SK-N-SH (cell line): ENCODE data around the gene CYREN. TPM values are rescaled to one million over a fixed set of nuclear protein-coding genes. Genes with fewer than 3 reads are reported as not detected.

Experiments
- CTCF ChIA-PET: fragments of 300-600, 350-600 bp; formaldehyde crosslinking; extraction: SDS; loops from one replicate; lab custom pipeline; 2021; lab: Yijun Ruan, JAX
- POLR2A ChIA-PET: fragments of 350-600 bp; sonication (Branson Sonifier 250); formaldehyde crosslinking; extraction: SDS; loops from one replicate; lab custom pipeline; 2020; ENCODE audit warnings: antibody characterized with exemption, inconsistent platforms; lab: Yijun Ruan, JAX
- DNase-seq: peaks from one replicate; pipeline ENCODE4 v3.0.0; 2012
- H2AFZ ChIP-seq: fragments of 200-600 bp; sonication (generic); 2 replicates; pipeline ENCODE4 v1.8.1; 2016; ENCODE audit warnings: antibody characterized with exemption, mild to moderate bottlenecking, low read depth
- H3F3A ChIP-seq: fragments of 200-600 bp; sonication (generic); replicated peaks from 2 replicates; pipeline ENCODE3; 2016; ENCODE audit warnings: antibody characterized with exemption, mild to moderate bottlenecking; ENCODE audit not compliant: insufficient read depth
- H3K27ac ChIP-seq, 2 experiments: fragments of 200-500 bp in 1 of 2; fragments of 200-600 bp in 1 of 2; sonication (Bioruptor generic) in 1 of 2; sonication (generic), shearing (Covaris generic) in 1 of 2; 2 replicates each; pipeline versions ENCODE4 v1.5.1 to v1.6.1; 2014 to 2016; ENCODE audit warnings: low read depth in 2 of 2, inconsistent platforms in 1 of 2, low read length in 1 of 2, mild to moderate bottlenecking in 1 of 2, mixed read lengths in 1 of 2
- H3K27me3 ChIP-seq: fragments of 200-600 bp; sonication (generic), shearing (Covaris generic); 2 replicates; pipeline ENCODE4 v1.6.1; 2016; ENCODE audit warnings: mixed run types; ENCODE audit not compliant: insufficient read depth
- H3K36me3 ChIP-seq, 2 experiments: fragments of 200-500 bp in 1 of 2; fragments of 200-600 bp in 1 of 2; sonication (Bioruptor generic) in 1 of 2; sonication (generic) in 1 of 2; replicated peaks in 1 of 2; 2 replicates each; pipeline versions ENCODE3 to v1.5.1; 2014 to 2016; ENCODE audit warnings: low read length in 1 of 2, mild to moderate bottlenecking in 1 of 2; ENCODE audit not compliant: insufficient read depth in 2 of 2, control insufficient read depth in 1 of 2
- H3K4me1 ChIP-seq, 2 experiments: fragments of 200-500 bp in 1 of 2; fragments of 200-600 bp in 1 of 2; sonication (Bioruptor generic) in 1 of 2; sonication (generic), shearing (Covaris generic) in 1 of 2; 2 replicates each; pipeline versions ENCODE4 v1.5.1 to v1.6.1; 2014 to 2016; ENCODE audit warnings: low read depth in 1 of 2, low read length in 1 of 2, mixed run types in 1 of 2; ENCODE audit not compliant: insufficient read depth in 2 of 2, control insufficient read depth in 1 of 2
- H3K4me2 ChIP-seq: fragments of 200-600 bp; sonication (generic), shearing (Covaris generic); 2 replicates; pipeline ENCODE4 v1.6.1; 2017; ENCODE audit warnings: mixed run types
- H3K4me3 ChIP-seq, 2 experiments: fragments of 200-500 bp in 1 of 2; fragments of 200-600 bp in 1 of 2; sonication (Bioruptor generic) in 1 of 2; sonication (generic), shearing (Covaris generic) in 1 of 2; 2 replicates each; pipeline versions ENCODE4 v1.5.1 to v1.8.1; 2014 to 2016; ENCODE audit warnings: low read depth in 2 of 2, inconsistent platforms in 1 of 2, low read length in 1 of 2, mild to moderate bottlenecking in 1 of 2, mixed read lengths in 1 of 2, moderate library complexity in 1 of 2
- H3K79me2 ChIP-seq: fragments of 200-600 bp; sonication (generic); 2 replicates; pipeline ENCODE4 v1.8.1; 2017; ENCODE audit warnings: mild to moderate bottlenecking; ENCODE audit not compliant: insufficient read depth
- H3K9ac ChIP-seq: fragments of 200-600 bp; sonication (generic); 2 replicates; pipeline ENCODE4 v1.6.1; 2017; ENCODE audit warnings: mixed run types
- H3K9me2 ChIP-seq: fragments of 200-600 bp; sonication (generic); 2 replicates; pipeline ENCODE4 v1.6.1; 2017; ENCODE audit warnings: mixed run types
- H3K9me3 ChIP-seq: fragments of 200-600 bp; sonication (generic); 2 replicates; pipeline ENCODE4 v1.6.1; 2017; ENCODE audit warnings: mixed run types, mild to moderate bottlenecking, moderate library complexity
- H4K20me1 ChIP-seq: fragments of 200-600 bp; sonication (generic); 2 replicates; pipeline ENCODE4 v1.6.1; 2017; ENCODE audit warnings: mild to moderate bottlenecking, mixed run types; ENCODE audit not compliant: insufficient read depth
- ELF1 ChIP-seq: IDR thresholded peaks from 2 replicates; pipeline ENCODE4 v1.4.0; 2012
- FOSL2 ChIP-seq: IDR thresholded peaks from 2 replicates; pipeline ENCODE4 v1.4.0; 2012; ENCODE audit warnings: low read depth, mild to moderate bottlenecking, moderate library complexity, borderline replicate concordance
- GABPA ChIP-seq: IDR thresholded peaks from 2 replicates; pipeline ENCODE4 v1.4.0; 2012; ENCODE audit warnings: low read depth, mild to moderate bottlenecking
- GATA2 ChIP-seq: sonication (generic); formaldehyde crosslinking; IDR thresholded peaks from 2 replicates; pipeline ENCODE4 v1.5.0; 2020; ENCODE audit warnings: mild to moderate bottlenecking, missing genetic modification reagents
- MXI1 ChIP-seq: IDR thresholded peaks from 2 replicates; pipeline ENCODE4 v1.6.1; 2012; ENCODE audit warnings: mild to moderate bottlenecking, low read depth, low read length, improper control_type of control experiment
- POLR2AphosphoS5 ChIP-seq: IDR thresholded peaks from 2 replicates; pipeline ENCODE4 v1.6.1; 2012; ENCODE audit warnings: low read depth, low read length
- RAD21 ChIP-seq: IDR thresholded peaks from 2 replicates; pipeline ENCODE4 v1.6.1; 2012; ENCODE audit warnings: mild to moderate bottlenecking, low read length
- RCOR1 ChIP-seq: fragments of 150-350 bp; IDR thresholded peaks from 2 replicates; pipeline ENCODE4 v1.6.1; 2017; ENCODE audit warnings: antibody characterized with exemption, low read length
- TAF1 ChIP-seq: IDR thresholded peaks from 2 replicates; pipeline ENCODE4 v1.6.1; 2012; ENCODE audit warnings: low read depth, mild to moderate bottlenecking, low read length, moderate library complexity, borderline replicate concordance
- USF1 ChIP-seq: IDR thresholded peaks from 2 replicates; pipeline ENCODE4 v1.4.0; 2012; ENCODE audit warnings: low read depth, borderline replicate concordance
- YY1 ChIP-seq: IDR thresholded peaks from 2 replicates; pipeline ENCODE4 v1.4.0; 2012; ENCODE audit warnings: low read depth, mild to moderate bottlenecking
- ZBTB33 ChIP-seq: IDR thresholded peaks from 2 replicates; pipeline ENCODE4 v1.4.0; 2012; ENCODE audit warnings: low read depth, borderline replicate concordance
- WGBS: methylation state at CpG from one replicate; pipeline ENCODE4 v1.1.6; 2017; ENCODE audit warnings: low lambda C conversion rate; 5-methylcytosine and 5-hydroxymethylcytosine counted together
- polyA plus RNA-seq, 3 experiments: library from polyadenylated mRNA; depleted of rRNA; stranded (reverse); fragments of >200 nt; gene quantifications; 2 replicates each; pipeline ENCODE4 v1.2.3, GENCODE V29; 2012

The CYREN gene
- polyA plus RNA-seq, 1 of the 3 experiments (the other 2 are of a cell fraction) = 53.4 TPM

DNA sequence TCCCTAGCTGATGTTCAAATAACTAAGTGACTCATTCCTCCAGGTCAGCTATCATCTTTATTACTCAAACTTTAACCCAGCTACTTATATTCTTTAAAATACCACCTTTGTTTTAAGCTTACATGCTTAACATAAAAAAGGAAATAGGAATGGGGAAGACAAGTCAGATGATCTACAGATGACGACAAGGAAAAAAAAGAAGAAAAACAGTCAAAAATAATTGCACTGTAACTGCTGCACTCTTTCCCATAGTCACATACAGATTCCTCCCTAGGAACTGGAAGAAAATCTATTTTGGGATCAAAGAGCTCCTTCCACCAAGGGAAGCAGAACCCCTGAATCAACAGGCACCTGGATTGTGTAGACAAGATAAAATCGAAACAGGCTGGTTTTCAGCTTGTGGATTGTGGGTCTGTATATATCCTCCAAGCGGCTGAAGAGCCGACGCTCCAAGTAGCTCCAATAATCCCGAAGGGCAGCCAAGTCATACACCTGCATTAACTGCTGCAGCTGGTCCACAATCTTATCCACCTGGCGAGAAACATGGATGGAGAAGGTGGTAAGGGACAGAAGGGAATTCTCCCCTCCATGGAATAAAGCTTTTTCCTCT lies 38.8 kb upstream of the CYREN start (continued):
- TF ChIP-seq MXI1 (no peak), TAF1 (no peak)

DNA sequence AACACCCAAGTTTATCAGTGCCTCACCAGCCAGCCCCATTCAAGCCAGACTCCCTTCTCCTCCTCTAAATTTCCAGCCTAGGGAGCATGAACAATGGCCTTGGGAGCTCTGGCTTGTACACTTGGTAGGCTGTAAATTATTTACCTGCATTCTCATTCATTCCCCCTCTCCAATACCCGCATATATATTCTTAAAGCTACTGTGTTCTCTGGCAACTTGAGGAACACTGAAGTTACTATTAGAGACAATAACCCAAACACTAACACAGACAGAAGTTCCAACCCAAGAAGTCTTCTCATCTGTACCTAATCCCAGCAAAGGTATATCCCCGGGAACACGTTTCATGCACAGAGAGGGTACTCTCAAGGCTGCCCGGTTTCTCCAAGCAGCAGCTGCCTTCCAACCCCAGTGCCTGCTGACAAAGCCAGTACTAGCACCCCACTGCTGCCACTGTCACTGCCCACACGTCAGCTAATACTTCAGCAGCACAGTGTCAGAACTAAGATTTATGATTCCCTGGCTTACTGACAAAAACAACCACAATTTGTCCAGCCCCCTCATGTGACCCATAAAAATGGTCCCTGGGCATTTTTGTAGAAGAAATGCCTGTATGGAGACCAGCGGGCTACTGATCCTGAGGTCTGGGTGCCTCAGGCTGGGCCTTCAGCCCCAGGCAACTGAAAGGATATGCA lies 37.7 kb upstream of the CYREN start:
- Histone ChIP-seq H3K4me1 (peaks cover 0 to 6% of the 10 kb centered on the region in 2 experiments; a peak in 2 of 4 replicates), H3K4me3 (no peak overlapping the region), H3K27me3 (no peaks in the 10 kb centered on the region), H3K4me2 (no peak overlapping the region), H2AFZ (no peak overlapping the region), H3F3A (peaks cover 5% of the 10 kb centered on the region), H3K27ac (no peak overlapping the region), H3K9me2 (no peaks in the 10 kb centered on the region), H3K79me2 (no peaks in the 10 kb centered on the region), H4K20me1 (no peaks in the 10 kb centered on the region), H3K9ac (no peak overlapping the region)
- ChIA-PET CTCF (interaction anchor here (1.8 to 3.0 kb wide), 2 partner anchors 11 to 37 kb away, joined by 4 to 15 read pairs; partner anchors contain the start of gene CYREN), POLR2A (interaction anchor here (0.9 kb wide), 1 partner anchor 19 kb away, joined by 3 read pairs; no protein-coding TSS in a partner anchor)
- 93% methylated on average over 6 of the region's 6 CpGs for WGBS
- no peak for DNase-seq
- no peak for TF ChIP-seq FOSL2
- no peak for TF ChIP-seq POLR2AphosphoS5
- no peak for TF ChIP-seq ELF1
- TF ChIP-seq RAD21 = no peak
- TF ChIP-seq YY1 = no peak
- TF ChIP-seq RCOR1 = no peak
- no peak for TF ChIP-seq GABPA
- TF ChIP-seq USF1 = no peak
- TF ChIP-seq GATA2 (CRISPR knock-in tag) = no peak
- TF ChIP-seq ZBTB33 = no peak
- TF ChIP-seq, all 33 proteins: peak for 0
- Histone ChIP-seq H3K36me3 (peaks cover 4 to 6% of the 10 kb centered on the region in 2 experiments), H3K9me3 (no peaks in the 10 kb centered on the region)
